GM21528 (cell line): ENCODE data around the gene PET100.

Experiments
- ATAC-seq: cut with Tn5 transposase; IDR thresholded peaks from one replicate; pipeline ENCODE4 v1.9.1; 2021; ENCODE audit warnings: mild to moderate bottlenecking, moderate library complexity; ENCODE audit not compliant: unreplicated experiment, low FRiP score

Gene PET100

GRCh38 chr19:7629347-7630054 lies at the start of gene PET100, which contains the start of gene XAB2:
TSS of gene PET100 (plus strand) at chr19:7629793. CDS start at chr19:7629834, 41 bp downstream.
TSS of gene XAB2 (minus strand) at chr19:7629545. CDS start at chr19:7629527, 18 bp downstream.
- ATAC-seq, result peak; percentile 68

GRCh38 chr19:7582446-7582845 lies 47.1 kb upstream of the PET100 start:
- no peak for ATAC-seq

- no peak for ATAC-seq
These were observed 39.8 kb upstream of the PET100 start for GRCh38 chr19:7589822-7590221.

GRCh38 chr19:7590256-7590655 lies 39.3 kb upstream of the PET100 start:
- no peak for ATAC-seq

GRCh38 chr19:7595466-7596133 lies 34.0 kb upstream of the PET100 start, which contains the start of gene CAMSAP3:
TSS of gene CAMSAP3 (plus strand) at chr19:7595863. CDS start at chr19:7596003, 140 bp downstream.
- no peak for ATAC-seq

- no peak for ATAC-seq
These were observed 33.2 kb upstream of the PET100 start for GRCh38 chr19:7596211-7596937.

- ATAC-seq, result no peak
These were observed 31.9 kb upstream of the PET100 start for GRCh38 chr19:7597689-7598088.

GRCh38 chr19:7598180-7598579 lies 31.4 kb upstream of the PET100 start:
- no peak for ATAC-seq

- no peak for ATAC-seq
These were observed 28.9 kb upstream of the PET100 start for GRCh38 chr19:7600721-7601120.

- ATAC-seq, result no peak
These were observed 27.2 kb upstream of the PET100 start for GRCh38 chr19:7602240-7602934.

- ATAC-seq, result no peak
These were observed 26.6 kb upstream of the PET100 start for GRCh38 chr19:7602935-7603497.

- ATAC-seq, result no peak
These were observed 25.7 kb upstream of the PET100 start for GRCh38 chr19:7603919-7604318.

GRCh38 chr19:7605490-7606222 lies 23.9 kb upstream of the PET100 start:
- ATAC-seq, result no peak

- no peak for ATAC-seq
These were observed 23.3 kb upstream of the PET100 start for GRCh38 chr19:7606289-7606688.

GRCh38 chr19:7607212-7607873 lies 22.2 kb upstream of the PET100 start:
- ATAC-seq, result no peak

GRCh38 chr19:7607874-7608560 lies 21.6 kb upstream of the PET100 start:
- ATAC-seq, result no peak

GRCh38 chr19:7610491-7611240 lies 18.9 kb upstream of the PET100 start:
- no peak for ATAC-seq
